Astrocyte (in vitro differentiated cells and primary cell): Measurements from ENCODE around the gene TMEM184B. TPM values are rescaled to one million over a fixed set of nuclear protein-coding genes. Genes with fewer than 3 reads are reported as not detected.

ENCODE experiments used
- DNase-seq: peaks from one replicate; pipeline ENCODE4 v3.0.0-alpha.2; 2010; ENCODE audit warnings: low read depth
- FAIRE-seq: peaks from 2 replicates; lab custom pipeline; 2011; peaks lifted over from hg19 to GRCh38; lab: Jason Lieb, UNC
- H2AFZ ChIP-seq: 2 replicates; pipeline ENCODE4 v1.6.0; 2012; ENCODE audit warnings: low read depth, low read length, inconsistent platforms
- H3K27ac ChIP-seq: 2 replicates; pipeline ENCODE4 v1.5.1; 2011; ENCODE audit warnings: low read depth, low read length, inconsistent platforms
- H3K27me3 ChIP-seq: 2 replicates; pipeline ENCODE4 v1.6.0; 2011; ENCODE audit warnings: low read length, inconsistent platforms; ENCODE audit not compliant: insufficient read depth
- H3K36me3 ChIP-seq: 2 replicates; pipeline ENCODE4 v1.5.1; 2011; ENCODE audit warnings: low read length, inconsistent platforms; ENCODE audit not compliant: insufficient read depth
- H3K4me1 ChIP-seq: 2 replicates; pipeline ENCODE4 v1.5.1; 2011; ENCODE audit warnings: low read length, inconsistent platforms; ENCODE audit not compliant: insufficient read depth
- H3K4me2 ChIP-seq: 2 replicates; pipeline ENCODE4 v1.6.0; 2012; ENCODE audit warnings: low read length, inconsistent platforms
- H3K4me3 ChIP-seq: 2 replicates; pipeline ENCODE4 v1.5.1; 2011; ENCODE audit warnings: low read depth, mild to moderate bottlenecking, low read length, inconsistent platforms; ENCODE audit not compliant: insufficient read depth
- H3K79me2 ChIP-seq: 2 replicates; pipeline ENCODE4 v1.6.0; 2012; ENCODE audit warnings: mild to moderate bottlenecking, low read length, inconsistent platforms; ENCODE audit not compliant: insufficient read depth
- H3K9ac ChIP-seq: 2 replicates; pipeline ENCODE4 v1.6.0; 2012; ENCODE audit warnings: mild to moderate bottlenecking, low read length, inconsistent platforms
- H3K9me3 ChIP-seq: 2 replicates; pipeline ENCODE4 v1.5.1; 2012; ENCODE audit warnings: low read depth, mild to moderate bottlenecking, low read length, inconsistent platforms; ENCODE audit not compliant: insufficient read depth
- H4K20me1 ChIP-seq: 2 replicates; pipeline ENCODE4 v1.6.0; 2012; ENCODE audit warnings: low read length, inconsistent platforms; ENCODE audit not compliant: insufficient read depth
- H3K27ac Mint-ChIP-seq: one replicate; pipeline ENCODE4 v1.8.0; 2021; ENCODE audit warnings: mild to moderate bottlenecking, mixed read lengths; ENCODE audit not compliant: unreplicated experiment
- H3K27me3 Mint-ChIP-seq: one replicate; pipeline ENCODE4 v1.8.0; 2021; ENCODE audit warnings: low read depth, mixed read lengths; ENCODE audit not compliant: unreplicated experiment
- H3K36me3 Mint-ChIP-seq: one replicate; pipeline ENCODE4 v1.8.0; 2021; ENCODE audit warnings: low read depth, mixed read lengths; ENCODE audit not compliant: unreplicated experiment
- H3K4me1 Mint-ChIP-seq: one replicate; pipeline ENCODE4 v1.8.0; 2021; ENCODE audit warnings: low read depth, mixed read lengths; ENCODE audit not compliant: unreplicated experiment
- H3K4me3 Mint-ChIP-seq: one replicate; pipeline ENCODE4 v1.8.0; 2021; ENCODE audit warnings: mild to moderate bottlenecking, moderate library complexity, mixed read lengths; ENCODE audit not compliant: unreplicated experiment
- H3K9me3 Mint-ChIP-seq: one replicate; pipeline ENCODE4 v1.8.0; 2021; ENCODE audit warnings: mild to moderate bottlenecking, mixed read lengths; ENCODE audit not compliant: unreplicated experiment
- EZH2 ChIP-seq: IDR thresholded peaks from 2 replicates; pipeline ENCODE4 v1.6.1; 2012; ENCODE audit warnings: mild to moderate bottlenecking, low read length, inconsistent platforms; ENCODE audit not compliant: insufficient read depth
- total RNA-seq: library from RNA; stranded (reverse); gene quantifications from 2 replicates; pipeline ENCODE4 v1.2.1, GENCODE V29; 2021
- TF ChIP-seq, protein P1 (sequence below): IDR thresholded peaks from 2 replicates; pipeline ENCODE4 v1.5.1; 2011; ENCODE audit warnings: low read depth, mild to moderate bottlenecking, inconsistent platforms, low read length, moderate library complexity; ENCODE audit not compliant: insufficient read depth

The TMEM184B gene
- total RNA-seq, 1 donor from 2014 or later: 109 TPM

DNA sequence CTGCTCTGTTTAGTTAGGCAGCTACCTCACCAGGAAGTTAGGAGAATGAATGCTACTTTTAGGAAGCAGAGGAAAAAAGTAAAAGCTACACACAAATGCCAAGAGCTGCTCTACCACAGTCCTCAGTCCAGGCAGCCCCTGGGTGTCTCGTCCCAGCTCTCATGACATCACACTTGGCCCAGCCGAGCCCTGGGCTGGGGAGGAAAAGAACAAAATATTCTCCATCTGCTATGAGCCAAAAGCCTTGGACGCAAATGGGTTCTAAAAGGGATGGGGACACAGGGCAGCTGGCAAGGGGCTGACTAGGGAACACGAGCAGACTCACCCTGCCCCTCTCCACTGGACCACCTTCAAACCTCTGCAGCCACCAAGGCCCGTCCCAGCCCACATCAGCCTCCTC is 26.1 kb downstream of the TMEM184B start:
- Histone ChIP-seq H2AFZ (no peak overlapping the region), H3K4me2 (no peak overlapping the region), H3K27ac (no peak overlapping the region), H3K27me3 (no peaks in the 10 kb centered on the region), H3K4me1 (peaks cover 14% of the 10 kb centered on the region), H3K9ac (no peak overlapping the region), H3K36me3 (peaks cover 10% of the 10 kb centered on the region), H4K20me1 (peaks cover 64% of the 10 kb centered on the region), H3K9me3 (no peaks in the 10 kb centered on the region), H3K4me3 (no peak overlapping the region), H3K79me2 (peaks cover 65% of the 10 kb centered on the region)
- H3K36me3 Mint-ChIP-seq: peaks cover 30% of the 10 kb centered on the region
- no peak overlapping the region for H3K27ac Mint-ChIP-seq
- FAIRE-seq (no peak), DNase-seq (no peak)
- TF ChIP-seq, protein P1, sequence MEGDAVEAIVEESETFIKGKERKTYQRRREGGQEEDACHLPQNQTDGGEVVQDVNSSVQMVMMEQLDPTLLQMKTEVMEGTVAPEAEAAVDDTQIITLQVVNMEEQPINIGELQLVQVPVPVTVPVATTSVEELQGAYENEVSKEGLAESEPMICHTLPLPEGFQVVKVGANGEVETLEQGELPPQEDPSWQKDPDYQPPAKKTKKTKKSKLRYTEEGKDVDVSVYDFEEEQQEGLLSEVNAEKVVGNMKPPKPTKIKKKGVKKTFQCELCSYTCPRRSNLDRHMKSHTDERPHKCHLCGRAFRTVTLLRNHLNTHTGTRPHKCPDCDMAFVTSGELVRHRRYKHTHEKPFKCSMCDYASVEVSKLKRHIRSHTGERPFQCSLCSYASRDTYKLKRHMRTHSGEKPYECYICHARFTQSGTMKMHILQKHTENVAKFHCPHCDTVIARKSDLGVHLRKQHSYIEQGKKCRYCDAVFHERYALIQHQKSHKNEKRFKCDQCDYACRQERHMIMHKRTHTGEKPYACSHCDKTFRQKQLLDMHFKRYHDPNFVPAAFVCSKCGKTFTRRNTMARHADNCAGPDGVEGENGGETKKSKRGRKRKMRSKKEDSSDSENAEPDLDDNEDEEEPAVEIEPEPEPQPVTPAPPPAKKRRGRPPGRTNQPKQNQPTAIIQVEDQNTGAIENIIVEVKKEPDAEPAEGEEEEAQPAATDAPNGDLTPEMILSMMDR: no peak
- TF ChIP-seq EZH2: no peak
- peaks cover 8% of the 10 kb centered on the region for H3K4me1 Mint-ChIP-seq
- H3K9me3 Mint-ChIP-seq: peaks cover 3% of the 10 kb centered on the region
- no peaks in the 10 kb centered on the region for H3K27me3 Mint-ChIP-seq
- H3K4me3 Mint-ChIP-seq: no peak overlapping the region

- FAIRE-seq: no peak
- Histone ChIP-seq H3K36me3 (peaks cover 10% of the 10 kb centered on the region), H3K27ac (no peak overlapping the region), H3K4me2 (no peak overlapping the region), H3K27me3 (no peaks in the 10 kb centered on the region), H3K79me2 (peaks cover 59% of the 10 kb centered on the region), H3K9me3 (no peaks in the 10 kb centered on the region), H3K4me3 (no peak overlapping the region), H3K4me1 (peaks cover 16% of the 10 kb centered on the region), H4K20me1 (peaks cover 59% of the 10 kb centered on the region), H3K9ac (no peak overlapping the region), H2AFZ (no peak overlapping the region)
- TF ChIP-seq EZH2: no peak
- TF ChIP-seq, protein P1: no peak
- H3K4me3 Mint-ChIP-seq: no peak overlapping the region
- H3K4me1 Mint-ChIP-seq: peaks cover 9% of the 10 kb centered on the region
- no peaks in the 10 kb centered on the region for H3K27me3 Mint-ChIP-seq
- H3K9me3 Mint-ChIP-seq: peaks cover 3% of the 10 kb centered on the region
- no peak overlapping the region for H3K27ac Mint-ChIP-seq
- DNase-seq: no peak
- H3K36me3 Mint-ChIP-seq: peaks cover 30% of the 10 kb centered on the region
Measured at GRCh38 chr22:38246046-38246658, 26.7 kb downstream of the TMEM184B start.

- Histone ChIP-seq H3K79me2 (peaks cover 44% of the 10 kb centered on the region), H3K36me3 (peaks cover 10% of the 10 kb centered on the region), H3K4me1 (peaks cover 36% of the 10 kb centered on the region), H4K20me1 (peaks cover 38% of the 10 kb centered on the region), H3K4me2 (no peak overlapping the region), H3K27ac (no peak overlapping the region), H3K27me3 (no peaks in the 10 kb centered on the region), H2AFZ (no peak overlapping the region), H3K4me3 (no peak overlapping the region), H3K9me3 (no peaks in the 10 kb centered on the region), H3K9ac (no peak overlapping the region)
- TF ChIP-seq, protein P1: no peak
- TF ChIP-seq EZH2: no peak
- Mint-ChIP-seq H3K27ac (no peak overlapping the region), H3K36me3 (peaks cover 24% of the 10 kb centered on the region), H3K9me3 (peaks cover 3% of the 10 kb centered on the region), H3K27me3 (no peaks in the 10 kb centered on the region), H3K4me3 (no peak overlapping the region), H3K4me1 (peaks cover 29% of the 10 kb centered on the region)
- DNase-seq (no peak), FAIRE-seq (no peak)
Measured at GRCh38 chr22:38244106-38244505, 28.7 kb downstream of the TMEM184B start.
